WTC11 (cell line): Measurements from ENCODE around the gene AURKA.

ENCODE experiments used
- ETV6 ChIP-seq: sonication (generic); formaldehyde crosslinking; IDR thresholded peaks from 2 replicates; pipeline ENCODE4 v1.8.1; 2022; ENCODE audit warnings: mild to moderate bottlenecking, missing genetic modification reagents
- ZNF121 ChIP-seq: sonication (generic); formaldehyde crosslinking; IDR thresholded peaks from 2 replicates; pipeline ENCODE4 v1.8.0; 2023; ENCODE audit warnings: missing genetic modification reagents
- ZNF138 ChIP-seq: sonication (generic); formaldehyde crosslinking; conservative IDR thresholded peaks from 2 replicates; pipeline ENCODE4 v1.8.1; 2022; ENCODE audit warnings: mild to moderate bottlenecking, moderate library complexity, missing genetic modification reagents
- TF ChIP-seq, protein P1 (sequence below): fragments of 200-600 bp; IDR thresholded peaks from 2 replicates; pipeline ENCODE4 v1.8.0; 2022; ENCODE audit warnings: antibody characterized with exemption
- TF ChIP-seq, protein P2 (sequence below): sonication (generic); formaldehyde crosslinking; IDR thresholded peaks from 2 replicates; pipeline ENCODE4 v1.8.1; 2023; ENCODE audit warnings: mild to moderate bottlenecking, missing genetic modification reagents, borderline replicate concordance
- TF ChIP-seq, protein P3 (sequence below): sonication (generic); formaldehyde crosslinking; IDR thresholded peaks from 2 replicates; pipeline ENCODE4 v1.8.1; 2022; ENCODE audit warnings: missing genetic modification reagents, borderline replicate concordance
- TF ChIP-seq, protein P4 (sequence below): sonication (generic); formaldehyde crosslinking; IDR thresholded peaks from 2 replicates; pipeline ENCODE4 v1.8.1; 2022; ENCODE audit warnings: low read depth, mild to moderate bottlenecking, moderate library complexity, missing genetic modification reagents, borderline replicate concordance

DNA sequence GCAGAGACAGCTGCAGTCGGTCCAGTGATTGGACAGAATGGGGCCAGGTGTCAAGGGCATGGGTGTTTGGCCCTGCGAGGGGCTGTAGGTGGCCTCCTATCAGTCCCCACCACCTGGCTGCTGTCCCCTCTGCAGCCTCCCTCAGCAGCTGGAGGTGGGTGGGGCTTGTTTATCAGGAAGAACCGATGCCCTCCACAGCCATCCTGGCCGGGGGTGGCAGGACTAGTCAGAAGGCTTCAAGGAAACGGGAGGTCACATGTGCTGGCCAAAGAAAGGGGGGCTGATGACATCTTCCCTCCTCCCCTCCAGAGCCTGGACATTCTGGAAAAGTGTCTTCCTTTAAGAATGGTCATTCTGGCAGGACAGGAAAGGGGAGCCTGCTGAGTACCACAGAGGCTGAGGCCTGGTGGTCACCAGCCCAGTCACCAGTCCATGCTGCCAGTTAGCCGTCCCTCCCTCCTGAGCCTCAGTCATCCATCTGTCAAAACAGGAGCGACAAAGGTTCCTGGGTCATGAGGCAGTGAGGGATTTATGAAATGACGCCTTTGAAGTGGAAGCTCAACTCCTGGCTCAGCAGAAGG is 29.1 kb downstream of the AURKA start:
- TF ChIP-seq, protein P1, sequence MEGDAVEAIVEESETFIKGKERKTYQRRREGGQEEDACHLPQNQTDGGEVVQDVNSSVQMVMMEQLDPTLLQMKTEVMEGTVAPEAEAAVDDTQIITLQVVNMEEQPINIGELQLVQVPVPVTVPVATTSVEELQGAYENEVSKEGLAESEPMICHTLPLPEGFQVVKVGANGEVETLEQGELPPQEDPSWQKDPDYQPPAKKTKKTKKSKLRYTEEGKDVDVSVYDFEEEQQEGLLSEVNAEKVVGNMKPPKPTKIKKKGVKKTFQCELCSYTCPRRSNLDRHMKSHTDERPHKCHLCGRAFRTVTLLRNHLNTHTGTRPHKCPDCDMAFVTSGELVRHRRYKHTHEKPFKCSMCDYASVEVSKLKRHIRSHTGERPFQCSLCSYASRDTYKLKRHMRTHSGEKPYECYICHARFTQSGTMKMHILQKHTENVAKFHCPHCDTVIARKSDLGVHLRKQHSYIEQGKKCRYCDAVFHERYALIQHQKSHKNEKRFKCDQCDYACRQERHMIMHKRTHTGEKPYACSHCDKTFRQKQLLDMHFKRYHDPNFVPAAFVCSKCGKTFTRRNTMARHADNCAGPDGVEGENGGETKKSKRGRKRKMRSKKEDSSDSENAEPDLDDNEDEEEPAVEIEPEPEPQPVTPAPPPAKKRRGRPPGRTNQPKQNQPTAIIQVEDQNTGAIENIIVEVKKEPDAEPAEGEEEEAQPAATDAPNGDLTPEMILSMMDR: no peak
- TF ChIP-seq ZNF121 (CRISPR knock-in tag) (no peak), ETV6 (CRISPR knock-in tag) (no peak), ZNF138 (CRISPR knock-in tag) (no peak)
- TF ChIP-seq, protein P2, sequence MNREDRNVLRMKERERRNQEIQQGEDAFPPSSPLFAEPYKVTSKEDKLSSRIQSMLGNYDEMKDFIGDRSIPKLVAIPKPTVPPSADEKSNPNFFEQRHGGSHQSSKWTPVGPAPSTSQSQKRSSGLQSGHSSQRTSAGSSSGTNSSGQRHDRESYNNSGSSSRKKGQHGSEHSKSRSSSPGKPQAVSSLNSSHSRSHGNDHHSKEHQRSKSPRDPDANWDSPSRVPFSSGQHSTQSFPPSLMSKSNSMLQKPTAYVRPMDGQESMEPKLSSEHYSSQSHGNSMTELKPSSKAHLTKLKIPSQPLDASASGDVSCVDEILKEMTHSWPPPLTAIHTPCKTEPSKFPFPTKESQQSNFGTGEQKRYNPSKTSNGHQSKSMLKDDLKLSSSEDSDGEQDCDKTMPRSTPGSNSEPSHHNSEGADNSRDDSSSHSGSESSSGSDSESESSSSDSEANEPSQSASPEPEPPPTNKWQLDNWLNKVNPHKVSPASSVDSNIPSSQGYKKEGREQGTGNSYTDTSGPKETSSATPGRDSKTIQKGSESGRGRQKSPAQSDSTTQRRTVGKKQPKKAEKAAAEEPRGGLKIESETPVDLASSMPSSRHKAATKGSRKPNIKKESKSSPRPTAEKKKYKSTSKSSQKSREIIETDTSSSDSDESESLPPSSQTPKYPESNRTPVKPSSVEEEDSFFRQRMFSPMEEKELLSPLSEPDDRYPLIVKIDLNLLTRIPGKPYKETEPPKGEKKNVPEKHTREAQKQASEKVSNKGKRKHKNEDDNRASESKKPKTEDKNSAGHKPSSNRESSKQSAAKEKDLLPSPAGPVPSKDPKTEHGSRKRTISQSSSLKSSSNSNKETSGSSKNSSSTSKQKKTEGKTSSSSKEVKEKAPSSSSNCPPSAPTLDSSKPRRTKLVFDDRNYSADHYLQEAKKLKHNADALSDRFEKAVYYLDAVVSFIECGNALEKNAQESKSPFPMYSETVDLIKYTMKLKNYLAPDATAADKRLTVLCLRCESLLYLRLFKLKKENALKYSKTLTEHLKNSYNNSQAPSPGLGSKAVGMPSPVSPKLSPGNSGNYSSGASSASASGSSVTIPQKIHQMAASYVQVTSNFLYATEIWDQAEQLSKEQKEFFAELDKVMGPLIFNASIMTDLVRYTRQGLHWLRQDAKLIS: no peak
- TF ChIP-seq, protein P3, sequence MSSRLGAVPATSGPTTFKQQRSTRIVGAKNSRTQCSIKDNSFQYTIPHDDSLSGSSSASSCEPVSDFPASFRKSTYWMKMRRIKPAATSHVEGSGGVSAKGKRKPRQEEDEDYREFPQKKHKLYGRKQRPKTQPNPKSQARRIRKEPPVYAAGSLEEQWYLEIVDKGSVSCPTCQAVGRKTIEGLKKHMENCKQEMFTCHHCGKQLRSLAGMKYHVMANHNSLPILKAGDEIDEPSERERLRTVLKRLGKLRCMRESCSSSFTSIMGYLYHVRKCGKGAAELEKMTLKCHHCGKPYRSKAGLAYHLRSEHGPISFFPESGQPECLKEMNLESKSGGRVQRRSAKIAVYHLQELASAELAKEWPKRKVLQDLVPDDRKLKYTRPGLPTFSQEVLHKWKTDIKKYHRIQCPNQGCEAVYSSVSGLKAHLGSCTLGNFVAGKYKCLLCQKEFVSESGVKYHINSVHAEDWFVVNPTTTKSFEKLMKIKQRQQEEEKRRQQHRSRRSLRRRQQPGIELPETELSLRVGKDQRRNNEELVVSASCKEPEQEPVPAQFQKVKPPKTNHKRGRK (CRISPR knock-in tag): no peak
- TF ChIP-seq, protein P4, sequence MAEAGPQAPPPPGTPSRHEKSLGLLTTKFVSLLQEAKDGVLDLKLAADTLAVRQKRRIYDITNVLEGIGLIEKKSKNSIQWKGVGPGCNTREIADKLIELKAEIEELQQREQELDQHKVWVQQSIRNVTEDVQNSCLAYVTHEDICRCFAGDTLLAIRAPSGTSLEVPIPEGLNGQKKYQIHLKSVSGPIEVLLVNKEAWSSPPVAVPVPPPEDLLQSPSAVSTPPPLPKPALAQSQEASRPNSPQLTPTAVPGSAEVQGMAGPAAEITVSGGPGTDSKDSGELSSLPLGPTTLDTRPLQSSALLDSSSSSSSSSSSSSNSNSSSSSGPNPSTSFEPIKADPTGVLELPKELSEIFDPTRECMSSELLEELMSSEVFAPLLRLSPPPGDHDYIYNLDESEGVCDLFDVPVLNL: no peak
